Calu3 (cell line): Measurements from ENCODE around the gene AGK. TPM values are rescaled to one million over a fixed set of nuclear protein-coding genes. Genes with fewer than 3 reads are reported as not detected.

ENCODE experiments used
- BruUV-seq: library from RNA; stranded (reverse); fragments of 400-500 nt; replicated peaks from 2 replicates; lab custom pipeline; 2021; lab: Mats Ljungman, UMichigan
- CTCF ChIA-PET: fragments of 300-600 bp; sonication (Branson Sonifier 250); formaldehyde crosslinking; loops from one replicate; lab custom pipeline; 2022; ENCODE audit warnings: antibody characterized with exemption; lab: Charles Lee
- DNase-seq: peaks from one replicate; pipeline ENCODE4 v3.0.0; 2022
- H3K27ac Mint-ChIP-seq: one replicate; pipeline ENCODE4 v1.8.0; 2022; ENCODE audit warnings: mixed read lengths; ENCODE audit not compliant: unreplicated experiment
- H3K27me3 Mint-ChIP-seq: one replicate; pipeline ENCODE4 v1.8.0; 2022; ENCODE audit warnings: mixed read lengths; ENCODE audit not compliant: unreplicated experiment
- H3K36me3 Mint-ChIP-seq: one replicate; pipeline ENCODE4 v1.8.0; 2022; ENCODE audit warnings: mild to moderate bottlenecking, moderate library complexity, mixed read lengths; ENCODE audit not compliant: insufficient read depth, unreplicated experiment
- H3K4me1 Mint-ChIP-seq: one replicate; pipeline ENCODE4 v1.8.0; 2022; ENCODE audit warnings: mild to moderate bottlenecking, low read depth, mixed read lengths; ENCODE audit not compliant: unreplicated experiment
- H3K4me3 Mint-ChIP-seq: one replicate; pipeline ENCODE4 v1.8.0; 2022; ENCODE audit warnings: mild to moderate bottlenecking, low read depth, moderate library complexity, mixed read lengths; ENCODE audit not compliant: unreplicated experiment
- H3K9me3 Mint-ChIP-seq: one replicate; pipeline ENCODE4 v1.8.0; 2022; ENCODE audit warnings: low read depth, mixed read lengths; ENCODE audit not compliant: unreplicated experiment
- CTCF ChIP-seq: fragments of 200-600 bp; IDR thresholded peaks from one replicate; pipeline ENCODE4 v1.8.0; 2022; ENCODE audit warnings: antibody characterized with exemption; ENCODE audit not compliant: unreplicated experiment
- intact Hi-C: fragments of 100-400 bp; cut with micrococcal nuclease; formaldehyde crosslinking; loops from one replicate; pipeline ENCODE4 v1.10.0; 2022; ENCODE audit not compliant: unreplicated experiment
- total RNA-seq: library from RNA; stranded (reverse); gene quantifications from 2 replicates; pipeline ENCODE4 v1.2.3, GENCODE V29; 2022

Gene AGK
- total RNA-seq, 1 experiment from 2014 or later: 32.3 TPM

DNA sequence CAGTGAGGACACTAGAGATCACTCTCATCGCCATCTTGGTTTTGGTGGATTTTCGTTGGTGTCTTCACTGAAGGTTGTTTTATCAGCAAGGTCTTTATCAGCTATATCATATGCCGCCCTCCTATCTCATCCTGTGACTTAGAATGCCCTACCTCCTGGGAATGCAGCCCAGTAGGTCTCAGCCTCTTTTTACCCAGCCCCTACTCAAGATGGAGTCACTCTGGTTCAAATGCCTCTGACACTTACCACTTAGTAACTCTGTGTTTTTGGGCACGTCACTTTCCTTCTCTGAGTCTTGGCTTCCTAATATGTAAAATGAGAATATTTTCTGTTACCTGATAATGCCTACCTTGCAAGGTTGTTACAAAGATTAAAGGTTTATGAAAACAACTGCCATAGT lies 37.7 kb downstream of the AGK start:
- CTCF ChIA-PET: no interaction called here
- peaks cover 7% of the 10 kb centered on the region for H3K4me1 Mint-ChIP-seq
- no peaks in the 10 kb centered on the region for H3K27me3 Mint-ChIP-seq
- no peak overlapping the region for H3K27ac Mint-ChIP-seq
- intact Hi-C loops: no loop called here
- H3K9me3 Mint-ChIP-seq: no peaks in the 10 kb centered on the region
- BruUV-seq: no TSS peak
- TF ChIP-seq CTCF: no peak
- H3K4me3 Mint-ChIP-seq: no peak overlapping the region
- H3K36me3 Mint-ChIP-seq: no peaks in the 10 kb centered on the region
- DNase-seq: no peak

DNA sequence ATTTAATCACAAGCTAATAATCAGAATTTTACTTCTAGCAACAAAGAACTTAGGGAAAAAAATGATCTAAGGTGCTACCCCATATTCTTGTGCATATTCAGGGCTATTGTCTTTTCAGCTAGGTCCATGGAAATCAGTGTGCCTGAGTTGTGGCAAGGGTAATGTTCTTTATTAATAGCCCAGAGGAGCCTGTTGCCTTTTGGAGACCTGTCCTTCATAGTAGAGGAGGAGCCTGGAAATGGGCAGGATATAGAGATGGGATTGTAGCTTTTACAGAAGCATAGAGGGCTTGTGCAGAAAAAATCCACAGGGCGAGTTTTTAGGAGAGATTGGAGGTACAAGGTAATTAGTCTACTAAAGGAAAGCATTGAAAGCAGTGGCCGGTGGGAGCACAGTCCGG lies 38.9 kb downstream of the AGK start:
- H3K27me3 Mint-ChIP-seq: no peaks in the 10 kb centered on the region
- no peak overlapping the region for H3K4me3 Mint-ChIP-seq
- peaks cover 7% of the 10 kb centered on the region for H3K4me1 Mint-ChIP-seq
- DNase-seq: no peak
- H3K27ac Mint-ChIP-seq: no peak overlapping the region
- H3K36me3 Mint-ChIP-seq: no peaks in the 10 kb centered on the region
- CTCF ChIA-PET: no interaction called here
- intact Hi-C loops: no loop called here
- BruUV-seq: no TSS peak
- H3K9me3 Mint-ChIP-seq: no peaks in the 10 kb centered on the region
- TF ChIP-seq CTCF: no peak

- BruUV-seq: no TSS peak
- H3K27me3 Mint-ChIP-seq: no peaks in the 10 kb centered on the region
- H3K27ac Mint-ChIP-seq: no peak overlapping the region
- H3K4me3 Mint-ChIP-seq: no peak overlapping the region
- DNase-seq: no peak
- H3K4me1 Mint-ChIP-seq: peaks cover 7% of the 10 kb centered on the region
- CTCF ChIA-PET: no interaction called here
- H3K36me3 Mint-ChIP-seq: no peaks in the 10 kb centered on the region
- no peaks in the 10 kb centered on the region for H3K9me3 Mint-ChIP-seq
- intact Hi-C loops: no loop called here
- TF ChIP-seq CTCF: no peak
Measured at GRCh38 chr7:141590666-141591065, 39.5 kb downstream of the AGK start.

- Mint-ChIP-seq H3K36me3 (no peaks in the 10 kb centered on the region), H3K4me3 (no peak overlapping the region), H3K27ac (no peak overlapping the region), H3K4me1 (no peaks in the 10 kb centered on the region), H3K9me3 (no peaks in the 10 kb centered on the region), H3K27me3 (no peaks in the 10 kb centered on the region)
- DNase-seq: no peak
- BruUV-seq: no TSS peak
- TF ChIP-seq CTCF: no peak
- CTCF ChIA-PET: no interaction called here
- intact Hi-C loops: no loop called here
Measured at GRCh38 chr7:141593134-141593533, 41.9 kb downstream of the AGK start.
